ENCODE results near the gene ATOSA. TPM values are rescaled to one million over a fixed set of nuclear protein-coding genes. Genes with fewer than 3 reads are reported as not detected.

ATOSA gene
- polyA plus RNA-seq, 1 donor from 2014 or later, result 64.0 TPM

DNA sequence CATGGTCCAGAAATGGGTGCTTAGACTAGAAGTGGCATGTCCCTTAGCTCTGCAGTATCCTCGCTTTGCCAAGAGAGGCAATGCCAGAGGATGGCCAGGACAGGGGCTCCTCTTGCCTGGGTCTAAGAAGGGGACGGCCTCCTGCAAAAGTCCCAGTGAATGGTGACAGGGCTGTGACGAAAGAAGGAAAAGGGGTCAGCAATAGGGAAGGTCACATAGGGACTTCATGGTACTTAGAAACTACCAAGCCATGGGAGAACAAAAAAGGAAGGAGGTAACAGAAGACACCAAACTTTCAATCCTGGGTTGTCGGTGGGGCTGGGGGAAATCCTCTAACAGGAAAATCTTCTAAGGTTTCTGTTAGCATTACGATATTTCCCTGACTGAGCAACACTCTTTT lies 36.2 kb upstream of the ATOSA start:
- Histone ChIP-seq H3K4me3 (ENCODE audit: low read length) (no peak overlapping the region), H3K9me2 (ENCODE audit: insufficient read depth, low read length) (no peaks in the 10 kb centered on the region), H3K9me3 (ENCODE audit: low read length) (no peaks in the 10 kb centered on the region), H3F3A (ENCODE audit: insufficient read depth, low read length, poor library complexity, severe bottlenecking) (no peaks in the 10 kb centered on the region), H4K20me1 (ENCODE audit: insufficient read depth) (no peaks in the 10 kb centered on the region), H3K36me3 (ENCODE audit: insufficient read depth, low read length) (no peaks in the 10 kb centered on the region), H3K27ac (ENCODE audit: low read length) (no peak overlapping the region), H3K27me3 (ENCODE audit: insufficient read depth, low read depth, low read length) (no peaks in the 10 kb centered on the region), H3K9ac (ENCODE audit: low read length) (no peak overlapping the region), H3K4me2 (ENCODE audit: low read length) (no peak overlapping the region), H3K79me2 (replicated peaks; ENCODE audit: insufficient read depth, low read length) (no peaks in the 10 kb centered on the region), H2AFZ (ENCODE audit: low read depth, low read length) (no peak overlapping the region)
- TF ChIP-seq POLR2AphosphoS5 (IDR thresholded peaks at IDR 0.05) (no peak), EP300 (conservative IDR thresholded peaks at IDR 0.05; ENCODE audit: poor library complexity, severe bottlenecking) (no peak), EZH2 (IDR thresholded peaks at IDR 0.05; ENCODE audit: borderline replicate concordance, insufficient read depth, low read length, poor library complexity, severe bottlenecking) (no peak), REST (IDR thresholded peaks at IDR 0.05; ENCODE audit: borderline replicate concordance) (no peak), MXI1 (conservative IDR thresholded peaks at IDR 0.05; ENCODE audit: poor library complexity, severe bottlenecking) (no peak), RAD21 (conservative IDR thresholded peaks at IDR 0.05) (no peak)
- TF ChIP-seq, protein P1, sequence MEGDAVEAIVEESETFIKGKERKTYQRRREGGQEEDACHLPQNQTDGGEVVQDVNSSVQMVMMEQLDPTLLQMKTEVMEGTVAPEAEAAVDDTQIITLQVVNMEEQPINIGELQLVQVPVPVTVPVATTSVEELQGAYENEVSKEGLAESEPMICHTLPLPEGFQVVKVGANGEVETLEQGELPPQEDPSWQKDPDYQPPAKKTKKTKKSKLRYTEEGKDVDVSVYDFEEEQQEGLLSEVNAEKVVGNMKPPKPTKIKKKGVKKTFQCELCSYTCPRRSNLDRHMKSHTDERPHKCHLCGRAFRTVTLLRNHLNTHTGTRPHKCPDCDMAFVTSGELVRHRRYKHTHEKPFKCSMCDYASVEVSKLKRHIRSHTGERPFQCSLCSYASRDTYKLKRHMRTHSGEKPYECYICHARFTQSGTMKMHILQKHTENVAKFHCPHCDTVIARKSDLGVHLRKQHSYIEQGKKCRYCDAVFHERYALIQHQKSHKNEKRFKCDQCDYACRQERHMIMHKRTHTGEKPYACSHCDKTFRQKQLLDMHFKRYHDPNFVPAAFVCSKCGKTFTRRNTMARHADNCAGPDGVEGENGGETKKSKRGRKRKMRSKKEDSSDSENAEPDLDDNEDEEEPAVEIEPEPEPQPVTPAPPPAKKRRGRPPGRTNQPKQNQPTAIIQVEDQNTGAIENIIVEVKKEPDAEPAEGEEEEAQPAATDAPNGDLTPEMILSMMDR (IDR thresholded peaks at IDR 0.05; ENCODE audit: poor library complexity, severe bottlenecking), result no peak

- Histone ChIP-seq H3K36me3 (ENCODE audit: insufficient read depth, low read length) (no peaks in the 10 kb centered on the region), H3K79me2 (replicated peaks; ENCODE audit: insufficient read depth, low read length) (no peaks in the 10 kb centered on the region), H2AFZ (ENCODE audit: low read depth, low read length) (no peak overlapping the region), H3K4me3 (ENCODE audit: low read length) (no peak overlapping the region), H3K9me3 (ENCODE audit: low read length) (no peaks in the 10 kb centered on the region), H3K9ac (ENCODE audit: low read length) (no peak overlapping the region), H3K27me3 (ENCODE audit: insufficient read depth, low read depth, low read length) (no peaks in the 10 kb centered on the region), H3K27ac (ENCODE audit: low read length) (no peak overlapping the region), H3F3A (ENCODE audit: insufficient read depth, low read length, poor library complexity, severe bottlenecking) (no peaks in the 10 kb centered on the region), H3K4me2 (ENCODE audit: low read length) (no peak overlapping the region), H3K9me2 (ENCODE audit: insufficient read depth, low read length) (no peaks in the 10 kb centered on the region), H4K20me1 (ENCODE audit: insufficient read depth) (no peaks in the 10 kb centered on the region)
- no peak for TF ChIP-seq MXI1 (conservative IDR thresholded peaks at IDR 0.05; ENCODE audit: poor library complexity, severe bottlenecking)
- no peak for TF ChIP-seq REST (IDR thresholded peaks at IDR 0.05; ENCODE audit: borderline replicate concordance)
- TF ChIP-seq EP300 (conservative IDR thresholded peaks at IDR 0.05; ENCODE audit: poor library complexity, severe bottlenecking), result no peak
- TF ChIP-seq POLR2AphosphoS5 (IDR thresholded peaks at IDR 0.05), result no peak
- no peak for TF ChIP-seq RAD21 (conservative IDR thresholded peaks at IDR 0.05)
- TF ChIP-seq, protein P1 (IDR thresholded peaks at IDR 0.05; ENCODE audit: poor library complexity, severe bottlenecking), result no peak
- TF ChIP-seq SMC3 (conservative IDR thresholded peaks at IDR 0.05; ENCODE audit: poor library complexity), result no peak
- TF ChIP-seq TAF1 (IDR thresholded peaks at IDR 0.05; ENCODE audit: low read depth), result no peak
- TF ChIP-seq EZH2 (IDR thresholded peaks at IDR 0.05; ENCODE audit: borderline replicate concordance, insufficient read depth, low read length, poor library complexity, severe bottlenecking), result no peak
Observed at GRCh38 chr15:52714968-52715367, 35.8 kb upstream of the ATOSA start.
